GM10266 (cell line): ENCODE results near the gene PDLIM4.

ENCODE experiments used
- DNase-seq: peaks from one replicate; pipeline ENCODE4 v3.0.0; 2012; ENCODE audit errors: extremely low spot score
- CTCF ChIP-seq: IDR thresholded peaks from 2 replicates; pipeline ENCODE4 v1.5.1; 2012; ENCODE audit warnings: mild to moderate bottlenecking, low read depth; ENCODE audit not compliant: control insufficient read depth, insufficient read depth; ENCODE audit errors: missing control alignments

Gene PDLIM4

GRCh38 chr5:132253452-132254320 is 3.8 kb upstream of the PDLIM4 start:
- no peak for TF ChIP-seq CTCF
- no peak for DNase-seq

- DNase-seq: no peak
- no peak for TF ChIP-seq CTCF
Measured at GRCh38 chr5:132254321-132254977, 3.0 kb upstream of the PDLIM4 start.

GRCh38 chr5:132256086-132256782 is 1.3 kb upstream of the PDLIM4 start:
- no peak for TF ChIP-seq CTCF
- no peak for DNase-seq

GRCh38 chr5:132256783-132257130 is 739 bp upstream of the PDLIM4 start:
- no peak for TF ChIP-seq CTCF
- no peak for DNase-seq

GRCh38 chr5:132258102-132259068 is 889 bp downstream of the PDLIM4 start:
- no peak for DNase-seq
- no peak for TF ChIP-seq CTCF

- TF ChIP-seq CTCF: no peak
- DNase-seq: no peak
Measured at GRCh38 chr5:132259069-132259851, 1.8 kb downstream of the PDLIM4 start.
